Measurements from ENCODE around the gene SOCS3.

DNA sequence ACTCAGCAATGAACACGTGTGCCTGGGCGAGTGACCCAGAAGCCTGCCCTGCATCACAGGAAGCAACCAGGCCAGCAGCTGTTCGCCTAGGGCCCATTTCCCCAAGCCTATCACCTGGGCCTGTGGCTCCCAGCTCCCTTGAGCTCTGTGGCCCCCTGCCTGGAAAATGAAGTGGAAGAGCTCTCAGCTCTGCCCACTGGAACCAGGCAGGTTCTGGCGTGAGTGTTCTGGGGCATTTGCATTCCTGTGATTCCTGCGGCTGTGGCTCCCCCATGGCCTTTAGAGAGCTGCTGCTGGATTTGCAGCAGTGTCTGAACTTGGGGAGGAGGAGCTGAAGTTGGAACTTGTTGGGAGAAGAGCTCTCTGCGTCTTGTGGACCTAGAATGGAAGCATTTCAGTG is 41.4 kb upstream of the SOCS3 start:
- TF ChIP-seq EZH2 (IDR thresholded peaks at IDR 0.05) = no peak
- no peak for TF ChIP-seq POLR2AphosphoS5 (IDR thresholded peaks at IDR 0.05; ENCODE audit: borderline replicate concordance, low read depth, low read length)
- no peak for TF ChIP-seq FOXP2 (optimal IDR thresholded peaks at IDR 0.05; ENCODE audit: control extremely low read depth, extremely low read length, insufficient read depth)

Measured in SK-N-MC (cell line).